K562 (cell line): Measurements from ENCODE around the gene SDHAF1. TPM values are rescaled to one million over a fixed set of nuclear protein-coding genes. Genes with fewer than 3 reads are reported as not detected.

Experiments used
- ATAC-seq: fragments of 200-7000 bp; cut with Tn5 transposase; 3 replicates; pipeline ENCODE4 v1.9.1; 2020; ENCODE audit warnings: moderate library complexity
- BruUV-seq: library from RNA; stranded (reverse); fragments of 400-500 nt; replicated peaks from 2 replicates; lab custom pipeline; 2021; lab: Mats Ljungman, UMichigan
- CTCF ChIA-PET: fragments of 300-600 bp; formaldehyde crosslinking; extraction: SDS; loops from one replicate; lab custom pipeline; 2021; ENCODE audit warnings: low intra/inter-chr PET ratio; lab: Yijun Ruan, JAX
- POLR2A ChIA-PET: fragments of 300-600, 350-650 bp; sonication (Branson Sonifier 250); formaldehyde crosslinking; extraction: SDS; loops from one replicate; lab custom pipeline; 2021; ENCODE audit warnings: antibody characterized with exemption, inconsistent platforms; lab: Yijun Ruan, JAX
- DNase-seq, 4 experiments: peaks; one replicate each; pipeline versions ENCODE4 v3.0.0 to v3.0.0-alpha.2; 2011 to 2018; ENCODE audit warnings: low spot score in 3 of 4, mixed read lengths in 3 of 4; ENCODE audit errors: extremely low read depth in 1 of 4
- FAIRE-seq: peaks from 2 replicates; lab custom pipeline; 2011; peaks lifted over from hg19 to GRCh38; lab: Jason Lieb, UNC
- H2AFZ ChIP-seq: 2 replicates; pipeline ENCODE4 v1.6.0; 2011; ENCODE audit warnings: low read depth, low read length, control low read depth, inconsistent platforms
- H3K27ac ChIP-seq: fragments of 200-600 bp; 3 replicates; pipeline ENCODE4 v1.8.0; 2011; ENCODE audit warnings: low read depth, mild to moderate bottlenecking, control low read depth, inconsistent platforms, low read length, moderate library complexity, mixed read lengths; ENCODE audit errors: extremely low read depth
- H3K27me3 ChIP-seq, 2 experiments: fragments of 300-600 bp in 1 of 2; 2 replicates in 1 of 2; 3 replicates in 1 of 2; pipeline versions ENCODE4 v1.6.0 to v1.8.0; 2011; ENCODE audit warnings: inconsistent platforms in 2 of 2, low read length in 2 of 2, mild to moderate bottlenecking in 1 of 2, mixed read lengths in 1 of 2, moderate library complexity in 1 of 2; ENCODE audit not compliant: control insufficient read depth in 2 of 2, insufficient read depth in 2 of 2
- H3K36me3 ChIP-seq: fragments of 300-600 bp; 3 replicates; pipeline ENCODE4 v1.8.0; 2011; ENCODE audit warnings: mild to moderate bottlenecking, low read length, inconsistent platforms; ENCODE audit not compliant: control insufficient read depth, insufficient read depth
- H3K4me1 ChIP-seq, 2 experiments: fragments of 200-600 bp in 1 of 2; replicated peaks in 1 of 2; 2 replicates in 1 of 2; 3 replicates in 1 of 2; pipeline versions ENCODE4 v1.5.1 to v1.8.0; 2011; ENCODE audit warnings: inconsistent platforms in 2 of 2, low read length in 2 of 2, mild to moderate bottlenecking in 1 of 2, mixed read lengths in 1 of 2, moderate library complexity in 1 of 2; ENCODE audit not compliant: control insufficient read depth in 2 of 2, insufficient read depth in 2 of 2
- H3K4me2 ChIP-seq: 2 replicates; pipeline ENCODE4 v1.6.1; 2011; ENCODE audit warnings: low read length, control low read depth, inconsistent platforms, mixed read lengths; ENCODE audit not compliant: insufficient read depth
- H3K4me3 ChIP-seq: fragments of 200-600 bp; sonication (generic), shearing (Covaris generic); 2 replicates; pipeline ENCODE4 v1.5.1; 2016; ENCODE audit warnings: control low read depth, inconsistent platforms
- H3K79me2 ChIP-seq: fragments of 200-600 bp; 3 replicates; pipeline ENCODE4 v1.8.0; 2011; ENCODE audit warnings: low read length, inconsistent platforms; ENCODE audit not compliant: control insufficient read depth, insufficient read depth
- H3K9ac ChIP-seq, 2 experiments: 2 replicates each; pipeline versions ENCODE4 v1.6.0 to v1.6.1; 2011; ENCODE audit warnings: low read depth in 2 of 2, low read length in 2 of 2, control low read depth in 1 of 2, inconsistent platforms in 1 of 2, mild to moderate bottlenecking in 1 of 2, mixed read lengths in 1 of 2; ENCODE audit not compliant: insufficient read depth in 1 of 2
- H3K9me1 ChIP-seq: one replicate; pipeline ENCODE4 v1.6.0; 2011; ENCODE audit warnings: inconsistent platforms, mild to moderate bottlenecking, low read length, moderate library complexity; ENCODE audit not compliant: control insufficient read depth, insufficient read depth
- H3K9me3 ChIP-seq: replicated peaks from 2 replicates; pipeline ENCODE4 v1.5.1; 2011; ENCODE audit warnings: low read depth, low read length, inconsistent platforms; ENCODE audit not compliant: control insufficient read depth, insufficient read depth
- H4K20me1 ChIP-seq: replicated peaks from 2 replicates; pipeline ENCODE4 v1.6.1; 2011; ENCODE audit warnings: low read length, inconsistent platforms, mixed read lengths; ENCODE audit not compliant: control insufficient read depth, insufficient read depth
- GATAD2B ChIP-seq: fragments of 450-650 bp; IDR thresholded peaks from 2 replicates; pipeline ENCODE4 v1.6.1; 2017; ENCODE audit warnings: mild to moderate bottlenecking, borderline replicate concordance
- NR2C1 ChIP-seq, 2 experiments: fragments of 450-650 bp; IDR thresholded peaks; 2 replicates each; pipeline ENCODE4 v1.6.1; 2017; ENCODE audit warnings: mild to moderate bottlenecking in 2 of 2, antibody characterized with exemption in 1 of 2, inconsistent platforms in 1 of 2, missing compliant biosample characterization in 1 of 2, missing genetic modification characterization in 1 of 2
- NR2C2 ChIP-seq, 2 experiments: fragments of 200-800 bp in 1 of 2; sonication (Bioruptor generic) in 1 of 2; sonication (generic) in 1 of 2; formaldehyde crosslinking in 1 of 2; IDR thresholded peaks; 2 replicates each; pipeline versions ENCODE4 v1.6.1 to v1.8.0; 2016 to 2022; ENCODE audit warnings: mild to moderate bottlenecking in 1 of 2, missing compliant biosample characterization in 1 of 2, missing genetic modification characterization in 1 of 2, missing genetic modification reagents in 1 of 2
- THAP7 ChIP-seq: fragments of 250-450 bp; sonication (Bioruptor Pico); IDR thresholded peaks from 2 replicates; pipeline ENCODE4 v1.5.0; 2021
- ZBTB9 ChIP-seq: fragments of 450-650 bp; formaldehyde crosslinking; IDR thresholded peaks from 2 replicates; pipeline ENCODE4 v1.4.0; 2020; ENCODE audit warnings: mild to moderate bottlenecking, moderate library complexity
- ZNF121 ChIP-seq: sonication (generic); formaldehyde crosslinking; conservative IDR thresholded peaks from 2 replicates; pipeline ENCODE4 v1.8.0; 2022; ENCODE audit warnings: missing genetic modification reagents
- ZNF57 ChIP-seq: fragments of 450-650 bp; formaldehyde crosslinking; IDR thresholded peaks from 2 replicates; pipeline ENCODE4 v1.4.0; 2020; ENCODE audit warnings: mild to moderate bottlenecking, moderate library complexity
- WGBS: fragments of 100-300 bp; shearing (Covaris generic); methylation state at CpG from one replicate; pipeline ENCODE4 v1.1.6; 2016; ENCODE audit warnings: low coverage, mixed read lengths; ENCODE audit not compliant: insufficient coverage; ENCODE audit errors: missing lambda C conversion rate; 5-methylcytosine and 5-hydroxymethylcytosine counted together
- in situ Hi-C: fragments of 300-500 bp; cut with MboI; formaldehyde crosslinking; loops from 4 replicates; pipeline ENCODE4 v1.15.0; 2018; ENCODE audit warnings: inconsistent platforms, mixed read lengths
- intact Hi-C: fragments of 100-400 bp; cut with micrococcal nuclease; formaldehyde crosslinking; loops from 2 replicates; pipeline ENCODE4 v1.14.2; 2022
- polyA plus RNA-seq, 8 experiments: library from polyadenylated mRNA; depleted of rRNA in 4 of 8; stranded (reverse) in 5 of 8; unstranded in 3 of 8; fragments of >200 nt; fragmentation: Nextera tagmentation in 2 of 8; fragmentation: Illumina TruSeq in 1 of 8; extraction: Ambion mirVana in 2 of 8; extraction: Trizol in 1 of 8; gene quantifications; 2 replicates each; pipeline versions ENCODE4 v1.2.1 to v1.2.3, GENCODE V29; 2011 to 2014; ENCODE audit warnings: inconsistent platforms in 1 of 8, missing spikeins in 1 of 8
- total RNA-seq, 7 experiments: library from RNA; depleted of rRNA in 6 of 7; stranded (reverse); fragments of >200 nt in 6 of 7; fragmentation: Illumina TruSeq in 2 of 7; extraction: Trizol in 2 of 7; gene quantifications; 2 replicates each; pipeline versions ENCODE4 v1.2.1 to v1.2.3, GENCODE V29; 2011 to 2021; ENCODE audit warnings: low replicate concordance in 1 of 7

The SDHAF1 gene
- total and polyA plus RNA-seq, 9 of the 15 experiments (the other 6 are each of a cell fraction or from before 2014, with no cell fraction given) = 0.42 to 55.7 (median 18.8) TPM

- H3K4me1 ChIP-seq = peaks cover 0 to 10% of the 10 kb centered on the region in 2 experiments; a peak in 1 of 5 replicates
- 89% methylated on average over 5 of the region's 5 CpGs for WGBS
- no peaks in the 10 kb centered on the region for H3K27me3 ChIP-seq
- H3K9me1 ChIP-seq = no peaks in the 10 kb centered on the region
- H3K9ac ChIP-seq = no peak overlapping the region
- peaks cover 56% of the 10 kb centered on the region; the same call in 2 of the 3 replicates for H3K36me3 ChIP-seq
- no peak overlapping the region for H2AFZ ChIP-seq
- BruUV-seq = no TSS peak
- H3K4me3 ChIP-seq = no peak overlapping the region
- ATAC-seq (no peak), FAIRE-seq (no peak), DNase-seq (no peak)
- H3K4me2 ChIP-seq = no peak overlapping the region
- intact Hi-C loops (no loop called here), in situ Hi-C loops (no loop called here)
- H3K79me2 ChIP-seq = no peaks in the 10 kb centered on the region
- H3K27ac ChIP-seq = no peak overlapping the region
- no peak for TF ChIP-seq GATAD2B
- peak; percentile 69 for TF ChIP-seq ZNF121 (CRISPR knock-in tag)
- no peak for TF ChIP-seq THAP7
- POLR2A ChIA-PET = interaction anchor here (1.1 kb wide), 1 partner anchor 20 kb away, joined by 4 read pairs; no protein-coding TSS in a partner anchor
- CTCF ChIA-PET = interaction anchor here (0.6 kb wide), 1 partner anchor 12 kb away, joined by 4 read pairs; no protein-coding TSS in a partner anchor
- no peaks in the 10 kb centered on the region for H3K9me3 ChIP-seq
- H4K20me1 ChIP-seq = no peaks in the 10 kb centered on the region
Measured at GRCh38 chr19:36023432-36023831, 28.4 kb downstream of the SDHAF1 start.

- Histone ChIP-seq H4K20me1 (no peaks in the 10 kb centered on the region), H3K36me3 (peaks cover 52% of the 10 kb centered on the region; the same call in 2 of the 3 replicates), H3K27me3 (no peaks in the 10 kb centered on the region), H3K9ac (no peak overlapping the region), H3K4me3 (no peak overlapping the region), H3K79me2 (no peaks in the 10 kb centered on the region), H3K9me1 (no peaks in the 10 kb centered on the region), H3K27ac (no peak overlapping the region), H3K4me2 (no peak overlapping the region), H2AFZ (no peak overlapping the region), H3K4me1 (peaks cover 0 to 7% of the 10 kb centered on the region in 2 experiments; a peak in 1 of 5 replicates), H3K9me3 (no peaks in the 10 kb centered on the region)
- ATAC-seq (peak; percentile 64), DNase-seq (peak in 2 of 4 experiments; percentile 16 to 31), FAIRE-seq (peak; percentile 56)
- 10% methylated on average over 1 of the region's 1 CpG for WGBS
- ChIA-PET CTCF (no interaction called here), POLR2A (no interaction called here)
- no TSS peak for BruUV-seq
- intact Hi-C loops (no loop called here), in situ Hi-C loops (no loop called here)
- TF ChIP-seq NR2C2 (CRISPR knock-in tag; IDR thresholded peaks at IDR 0.05) (no peak), NR2C2 (tag; IDR thresholded peaks at IDR 0.05) (peak; percentile 46), NR2C1 (IDR thresholded peaks at IDR 0.05) (peak; percentile 87), NR2C1 (tag; IDR thresholded peaks at IDR 0.05) (peak; percentile 85), ZBTB9 (CRISPR knock-in tag) (no peak), ZNF57 (CRISPR knock-in tag) (no peak)
Measured at GRCh38 chr19:36025541-36025940, 30.6 kb downstream of the SDHAF1 start.
